Caki2 (cell line): ENCODE results near the gene TRDN. TPM values are rescaled to one million over a fixed set of nuclear protein-coding genes. Genes with fewer than 3 reads are reported as not detected.
"Not testable (repeated sequence)": the region's sequence is repeated elsewhere in the genome, so short reads cannot be mapped to it uniquely, and the experiment has no call there.

Experiments
- DNase-seq: peaks from one replicate; pipeline ENCODE4 v3.0.0-alpha.2; 2015; ENCODE audit warnings: low read depth
- in situ Hi-C: cut with HindIII; loops from 2 replicates; pipeline ENCODE4 v1.10.0; 2016; ENCODE audit warnings: low sequenced_read_pairs, low pct_unique_long_range_greater_than_20kb, mixed read lengths
- total RNA-seq: library from RNA; depleted of rRNA; stranded (reverse); fragments of >200 nt; shearing (Covaris generic); gene quantifications from 2 replicates; pipeline ENCODE4 v1.2.3, GENCODE V29; 2014; ENCODE audit warnings: low replicate concordance

The TRDN gene
- total RNA-seq, 1 experiment from 2014 or later, result not detected

GRCh38 chr6:123276546-123276980 is 360.2 kb downstream of the TRDN start:
- in situ Hi-C loops, result no loop called here
- no peak for DNase-seq

GRCh38 chr6:123263981-123264380 is 372.8 kb downstream of the TRDN start:
- in situ Hi-C loops, result no loop called here
- no peak for DNase-seq

GRCh38 chr6:123240626-123241025 is 396.1 kb downstream of the TRDN start:
- in situ Hi-C loops, result no loop called here
- no peak for DNase-seq

- in situ Hi-C loops, result no loop called here
- DNase-seq, result no peak
Measured at GRCh38 chr6:123233336-123233735, 403.4 kb downstream of the TRDN start.

- in situ Hi-C loops, DNase-seq: not testable (repeated sequence)
Measured at GRCh38 chr6:123227789-123228188, 409.0 kb downstream of the TRDN start.

- in situ Hi-C loops, result no loop called here
Measured at GRCh38 chr6:123226398-123226797, 410.4 kb downstream of the TRDN start.

GRCh38 chr6:123224077-123224476 is 412.7 kb downstream of the TRDN start:
- no peak for DNase-seq
- in situ Hi-C loops, result no loop called here

More at GRCh38 chr6:123226398-123226797, 410.4 kb downstream of the TRDN start:
- no peak for DNase-seq

GRCh38 chr6:123223461-123223860 is 413.3 kb downstream of the TRDN start:
- DNase-seq, result no peak
- in situ Hi-C loops, result no loop called here

GRCh38 chr6:123215211-123215610 is 421.5 kb downstream of the TRDN start:
- in situ Hi-C loops, result no loop called here
- no peak for DNase-seq

GRCh38 chr6:123214433-123214832 is 422.3 kb downstream of the TRDN start:
- in situ Hi-C loops, result no loop called here
- no peak for DNase-seq

GRCh38 chr6:123213921-123214320 is 422.8 kb downstream of the TRDN start:
- in situ Hi-C loops, result no loop called here
- DNase-seq, result no peak

- in situ Hi-C loops, result no loop called here
- DNase-seq, result no peak
Measured at GRCh38 chr6:123211777-123212545, 424.8 kb downstream of the TRDN start.

GRCh38 chr6:123210645-123211044 is 426.1 kb downstream of the TRDN start:
- no peak for DNase-seq
- in situ Hi-C loops, result no loop called here

GRCh38 chr6:123207967-123208510 is 428.7 kb downstream of the TRDN start:
- DNase-seq, result no peak
- in situ Hi-C loops, result no loop called here

GRCh38 chr6:123203928-123204327 is 432.8 kb downstream of the TRDN start:
- DNase-seq, result no peak
- in situ Hi-C loops, result no loop called here

GRCh38 chr6:123201869-123202372 is 434.8 kb downstream of the TRDN start:
- in situ Hi-C loops, result no loop called here
- DNase-seq, result no peak

GRCh38 chr6:123193298-123193697 is 443.5 kb downstream of the TRDN start:
- in situ Hi-C loops, result no loop called here
- DNase-seq, result no peak

- in situ Hi-C loops, result no loop called here
- no peak for DNase-seq
Measured at GRCh38 chr6:123189816-123190215, 446.9 kb downstream of the TRDN start.

- DNase-seq, result no peak
- in situ Hi-C loops, result no loop called here
Measured at GRCh38 chr6:123182998-123183397, 453.8 kb downstream of the TRDN start.

GRCh38 chr6:123176706-123177105 is 460.0 kb downstream of the TRDN start:
- in situ Hi-C loops, result no loop called here
- no peak for DNase-seq
